ENCODE results near the gene MDM2. TPM values are rescaled to one million over a fixed set of nuclear protein-coding genes. Genes with fewer than 3 reads are reported as not detected.

The MDM2 gene
- total and polyA plus RNA-seq, 2 donors (not counting 1 experiment from before 2014, with no cell fraction given): 46.6 to 240 TPM

DNA sequence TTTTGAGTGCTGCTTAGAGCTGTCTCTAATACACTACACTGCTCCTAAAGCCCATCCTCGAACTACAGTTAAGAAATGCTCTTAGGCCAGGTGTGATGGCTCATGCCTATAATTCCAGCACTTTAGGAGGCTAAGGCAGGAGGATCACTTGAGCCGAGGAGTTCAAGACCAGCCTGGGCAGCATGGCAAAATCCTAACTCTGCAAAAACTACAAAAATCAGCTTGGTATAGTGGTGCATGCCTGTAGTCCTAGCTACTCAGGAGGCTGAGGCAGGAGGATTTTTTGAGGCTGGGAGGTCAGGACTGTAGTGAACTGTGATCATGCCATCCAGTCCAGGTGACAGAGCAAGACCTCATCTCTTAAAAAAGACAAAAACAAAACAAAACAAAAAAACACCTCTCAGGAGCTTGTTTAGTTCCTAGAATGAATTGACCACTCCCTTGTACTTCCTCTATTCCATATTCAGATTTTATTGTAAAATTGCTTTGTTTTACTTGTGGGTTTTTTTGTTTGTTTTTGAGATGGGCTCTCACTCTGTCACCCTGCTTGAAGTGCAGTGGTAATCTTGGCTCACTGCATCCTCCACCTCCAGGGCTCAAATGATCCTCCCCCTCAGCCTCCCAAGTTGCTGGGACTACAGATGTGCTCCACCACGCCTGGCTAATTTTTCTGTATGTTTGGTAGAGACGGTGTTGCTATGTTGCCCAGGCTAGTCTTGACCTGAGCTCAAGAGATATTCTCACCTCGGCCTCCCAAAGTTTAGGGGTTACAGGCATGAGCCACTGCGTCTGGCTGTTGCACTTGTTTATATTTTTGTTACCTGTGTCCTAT, 13.6 kb downstream of the MDM2 start:
- Histone ChIP-seq H3K27ac (ENCODE audit: insufficient read depth, low read length) (no peak overlapping the region), H3K79me2 (ENCODE audit: control insufficient read depth, insufficient read depth, low read length) (peaks cover 25% of the 10 kb centered on the region), H3K36me3 (ENCODE audit: control insufficient read depth, insufficient read depth, low read length) (peaks cover 9% of the 10 kb centered on the region), H2AFZ (ENCODE audit: low read length) (no peak overlapping the region), H3K4me3 (replicated peaks in 1 of 4; ENCODE audit: control extremely low read depth in 1 of 4, insufficient read depth in 1 of 4, low read depth in 3 of 4, low read length in 4 of 4) (no peak overlapping the region), H4K20me1 (ENCODE audit: control insufficient read depth, extremely low read depth, insufficient read depth, low read length) (no peaks in the 10 kb centered on the region), H3K9me3 (ENCODE audit: control insufficient read depth, insufficient read depth, low read depth, low read length) (no peaks in the 10 kb centered on the region), H3K4me2 (ENCODE audit: extremely low read depth, insufficient read depth, low read length) (no peak overlapping the region), H3K4me1 (ENCODE audit: control insufficient read depth, extremely low read depth, insufficient read depth, low read length) (no peaks in the 10 kb centered on the region), H3K9ac (ENCODE audit: insufficient read depth, low read length) (no peak overlapping the region), H3K27me3 (ENCODE audit: control insufficient read depth, insufficient read depth, low read length) (no peaks in the 10 kb centered on the region)
- TF ChIP-seq, protein P1, sequence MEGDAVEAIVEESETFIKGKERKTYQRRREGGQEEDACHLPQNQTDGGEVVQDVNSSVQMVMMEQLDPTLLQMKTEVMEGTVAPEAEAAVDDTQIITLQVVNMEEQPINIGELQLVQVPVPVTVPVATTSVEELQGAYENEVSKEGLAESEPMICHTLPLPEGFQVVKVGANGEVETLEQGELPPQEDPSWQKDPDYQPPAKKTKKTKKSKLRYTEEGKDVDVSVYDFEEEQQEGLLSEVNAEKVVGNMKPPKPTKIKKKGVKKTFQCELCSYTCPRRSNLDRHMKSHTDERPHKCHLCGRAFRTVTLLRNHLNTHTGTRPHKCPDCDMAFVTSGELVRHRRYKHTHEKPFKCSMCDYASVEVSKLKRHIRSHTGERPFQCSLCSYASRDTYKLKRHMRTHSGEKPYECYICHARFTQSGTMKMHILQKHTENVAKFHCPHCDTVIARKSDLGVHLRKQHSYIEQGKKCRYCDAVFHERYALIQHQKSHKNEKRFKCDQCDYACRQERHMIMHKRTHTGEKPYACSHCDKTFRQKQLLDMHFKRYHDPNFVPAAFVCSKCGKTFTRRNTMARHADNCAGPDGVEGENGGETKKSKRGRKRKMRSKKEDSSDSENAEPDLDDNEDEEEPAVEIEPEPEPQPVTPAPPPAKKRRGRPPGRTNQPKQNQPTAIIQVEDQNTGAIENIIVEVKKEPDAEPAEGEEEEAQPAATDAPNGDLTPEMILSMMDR (conservative IDR thresholded peaks at IDR 0.05 in 1 of 2, IDR thresholded peaks at IDR 0.05 in 1 of 2; ENCODE audit: low read depth in 1 of 2, low read length in 2 of 2): no peak
- TF ChIP-seq EZH2 (IDR thresholded peaks at IDR 0.05; ENCODE audit: low read length, missing control alignments): no peak
- DNase-seq (ENCODE audit: low read depth in 2 of 2): no peak

DNA sequence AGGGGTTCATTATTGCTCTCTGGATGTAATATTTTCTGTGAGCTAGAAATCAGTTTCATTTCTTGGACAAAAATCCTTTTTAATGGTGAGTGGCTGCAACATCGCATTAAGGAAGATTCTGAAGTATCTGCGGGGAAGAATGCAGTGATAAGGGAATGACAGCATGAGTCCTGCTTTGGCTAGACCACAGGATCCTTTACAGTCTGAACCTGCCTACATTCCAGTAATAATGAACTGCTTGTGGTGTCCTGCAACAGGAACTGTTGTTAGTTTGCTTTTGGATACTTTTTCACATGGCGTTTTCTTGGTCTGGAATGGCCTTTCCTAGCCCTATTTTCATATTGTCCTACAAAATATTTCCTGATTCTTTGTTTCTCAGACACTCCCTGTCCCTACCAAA, 15.7 kb downstream of the MDM2 start:
- DNase-seq (ENCODE audit: low read depth in 2 of 2): peak in 1 of 2 donors; percentile 85
- no peak overlapping the region for H3K4me3 ChIP-seq (replicated peaks in 1 of 4; ENCODE audit: control extremely low read depth in 1 of 4, insufficient read depth in 1 of 4, low read depth in 3 of 4, low read length in 4 of 4)
- no peak overlapping the region for H3K4me2 ChIP-seq (ENCODE audit: extremely low read depth, insufficient read depth, low read length)
- no peaks in the 10 kb centered on the region for H3K27me3 ChIP-seq (ENCODE audit: control insufficient read depth, insufficient read depth, low read length)
- H3K27ac ChIP-seq (ENCODE audit: insufficient read depth, low read length): no peak overlapping the region
- peaks cover 19% of the 10 kb centered on the region for H3K79me2 ChIP-seq (ENCODE audit: control insufficient read depth, insufficient read depth, low read length)
- no peaks in the 10 kb centered on the region for H4K20me1 ChIP-seq (ENCODE audit: control insufficient read depth, extremely low read depth, insufficient read depth, low read length)
- TF ChIP-seq, protein P1 (conservative IDR thresholded peaks at IDR 0.05 in 1 of 2, IDR thresholded peaks at IDR 0.05 in 1 of 2; ENCODE audit: low read depth in 1 of 2, low read length in 2 of 2): no peak
- TF ChIP-seq EZH2 (IDR thresholded peaks at IDR 0.05; ENCODE audit: low read length, missing control alignments): no peak
- H3K4me1 ChIP-seq (ENCODE audit: control insufficient read depth, extremely low read depth, insufficient read depth, low read length): no peaks in the 10 kb centered on the region
- no peak overlapping the region for H3K9ac ChIP-seq (ENCODE audit: insufficient read depth, low read length)
- H2AFZ ChIP-seq (ENCODE audit: low read length): no peak overlapping the region
- peaks cover 7% of the 10 kb centered on the region for H3K36me3 ChIP-seq (ENCODE audit: control insufficient read depth, insufficient read depth, low read length)
- no peaks in the 10 kb centered on the region for H3K9me3 ChIP-seq (ENCODE audit: control insufficient read depth, insufficient read depth, low read depth, low read length)

DNA sequence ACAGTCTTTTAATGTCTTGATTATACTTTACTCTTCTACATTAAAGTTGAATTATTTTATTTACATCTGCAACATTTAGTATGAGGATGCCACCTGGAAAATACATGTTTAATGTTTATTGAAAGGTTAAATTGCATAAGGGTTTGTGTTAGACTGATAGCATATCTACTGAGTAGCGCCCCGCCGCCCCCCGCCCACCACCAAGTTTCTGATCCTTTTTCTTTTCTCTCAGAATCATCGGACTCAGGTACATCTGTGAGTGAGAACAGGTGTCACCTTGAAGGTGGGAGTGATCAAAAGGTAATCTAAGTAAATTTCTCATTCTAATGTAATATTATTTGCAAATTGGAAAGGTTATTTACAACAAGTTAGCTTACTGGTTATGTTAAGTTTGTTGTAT, 16.2 kb downstream of the MDM2 start:
- Histone ChIP-seq H3K9ac (ENCODE audit: insufficient read depth, low read length) (no peak overlapping the region), H3K27me3 (ENCODE audit: control insufficient read depth, insufficient read depth, low read length) (no peaks in the 10 kb centered on the region), H3K9me3 (ENCODE audit: control insufficient read depth, insufficient read depth, low read depth, low read length) (no peaks in the 10 kb centered on the region), H3K4me1 (ENCODE audit: control insufficient read depth, extremely low read depth, insufficient read depth, low read length) (no peaks in the 10 kb centered on the region), H3K4me2 (ENCODE audit: extremely low read depth, insufficient read depth, low read length) (no peak overlapping the region), H2AFZ (ENCODE audit: low read length) (no peak overlapping the region), H4K20me1 (ENCODE audit: control insufficient read depth, extremely low read depth, insufficient read depth, low read length) (no peaks in the 10 kb centered on the region), H3K4me3 (replicated peaks in 1 of 4; ENCODE audit: control extremely low read depth in 1 of 4, insufficient read depth in 1 of 4, low read depth in 3 of 4, low read length in 4 of 4) (no peak overlapping the region), H3K36me3 (ENCODE audit: control insufficient read depth, insufficient read depth, low read length) (peaks cover 7% of the 10 kb centered on the region), H3K79me2 (ENCODE audit: control insufficient read depth, insufficient read depth, low read length) (peaks cover 19% of the 10 kb centered on the region), H3K27ac (ENCODE audit: insufficient read depth, low read length) (no peak overlapping the region)
- DNase-seq (ENCODE audit: low read depth in 2 of 2): no peak
- TF ChIP-seq, protein P1 (conservative IDR thresholded peaks at IDR 0.05 in 1 of 2, IDR thresholded peaks at IDR 0.05 in 1 of 2; ENCODE audit: low read depth in 1 of 2, low read length in 2 of 2): no peak
- TF ChIP-seq EZH2 (IDR thresholded peaks at IDR 0.05; ENCODE audit: low read length, missing control alignments): no peak
